Renal cortical epithelial cell (primary cell): ENCODE results near the gene ZNF33A. TPM values are rescaled to one million over a fixed set of nuclear protein-coding genes. Genes with fewer than 3 reads are reported as not detected.
"Not testable (repeated sequence)": the region's sequence is repeated elsewhere in the genome, so short reads cannot be mapped to it uniquely, and the experiment has no call there.

ENCODE experiments used
- DNase-seq: peaks from one replicate; pipeline ENCODE4 v3.0.0-alpha.2; 2011; ENCODE audit warnings: low read depth
- total RNA-seq: library from RNA; depleted of rRNA; stranded (reverse); fragments of >200 nt; gene quantifications from 2 replicates; pipeline ENCODE4 v1.2.3, GENCODE V29; 2014

Gene ZNF33A
- total RNA-seq, 1 donor from 2014 or later = 58.9 TPM

- DNase-seq = no peak
These were observed 34.7 kb downstream of the ZNF33A start for GRCh38 chr10:38045129-38045528.

GRCh38 chr10:38047666-38048065 lies 37.2 kb downstream of the ZNF33A start:
- no peak for DNase-seq

GRCh38 chr10:38050212-38050611 lies 39.7 kb downstream of the ZNF33A start:
- DNase-seq = no peak

- peak; percentile 25 for DNase-seq
These were observed 43.9 kb downstream of the ZNF33A start for GRCh38 chr10:38054361-38054797.

- not testable (repeated sequence) for DNase-seq
These were observed 44.9 kb downstream of the ZNF33A start for GRCh38 chr10:38055274-38055894.

- DNase-seq = peak; percentile 41
These were observed 59.2 kb downstream of the ZNF33A start for GRCh38 chr10:38069663-38070062.

GRCh38 chr10:38070501-38070900 lies 60.0 kb downstream of the ZNF33A start:
- no peak for DNase-seq

- no peak for DNase-seq
These were observed 62.1 kb downstream of the ZNF33A start for GRCh38 chr10:38072552-38072951.

GRCh38 chr10:38076687-38077086 lies 66.2 kb downstream of the ZNF33A start:
- DNase-seq = no peak

GRCh38 chr10:38093318-38093717 lies 82.8 kb downstream of the ZNF33A start:
- DNase-seq = not testable (repeated sequence)

GRCh38 chr10:38093816-38094157 lies 83.3 kb downstream of the ZNF33A start:
- DNase-seq = no peak

GRCh38 chr10:38094158-38094926 lies 83.9 kb downstream of the ZNF33A start, which contains the start of gene ZNF37A:
Gene ZNF37A, plus strand, starts transcription at chr10:38094337. Its CDS starts 2,281 bp downstream, at chr10:38096618.
- DNase-seq = peak; percentile 93

GRCh38 chr10:38094927-38095574 lies 84.6 kb downstream of the ZNF33A start:
- no peak for DNase-seq

GRCh38 chr10:38102880-38103279 lies 92.4 kb downstream of the ZNF33A start:
- DNase-seq = peak; percentile 4

GRCh38 chr10:38103756-38104155 lies 93.3 kb downstream of the ZNF33A start:
- no peak for DNase-seq

- DNase-seq = no peak
These were observed 101.7 kb downstream of the ZNF33A start for GRCh38 chr10:38112159-38112558.

Other genes starting within 250 kb of the ZNF33A start
- 12.5 and 49.0 TPM in 2 replicates for gene ZNF248, start 153.1 kb upstream of the ZNF33A start, total RNA-seq
- gene ZNF25, start 34.0 kb upstream of the ZNF33A start, total RNA-seq = 8.7 and 11.3 TPM in 2 replicates
- gene ZNF37A, start 83.7 kb downstream of the ZNF33A start, total RNA-seq = 11.3 and 20.1 TPM in 2 replicates